NOMO-1 treated with dmso at 0.1 percent for 144 hours (cell line): Measurements from ENCODE around the gene EBLN2.
"Not testable (repeated sequence)": the region's sequence is repeated elsewhere in the genome, so short reads cannot be mapped to it uniquely, and the experiment has no call there.

Experiments used
- DNase-seq: peaks from one replicate; lab custom pipeline; 2025; ENCODE audit not compliant: unreplicated experiment; lab: John Stamatoyannopoulos, UW

Gene EBLN2

GRCh38 chr3:73060302-73060723, 1.1 kb upstream of the EBLN2 start:
- no peak for DNase-seq

GRCh38 chr3:73066243-73066642, 4.8 kb downstream of the EBLN2 start:
- DNase-seq = not testable (repeated sequence)

- no peak for DNase-seq
Observed at GRCh38 chr3:73068419-73068818, 7.0 kb downstream of the EBLN2 start.

- no peak for DNase-seq
Observed at GRCh38 chr3:73069187-73069586, 7.7 kb downstream of the EBLN2 start.

- no peak for DNase-seq
Observed at GRCh38 chr3:73069775-73070444, 8.5 kb downstream of the EBLN2 start.

- DNase-seq = no peak
Observed at GRCh38 chr3:73070675-73071575, 9.5 kb downstream of the EBLN2 start.

- DNase-seq = no peak
Observed at GRCh38 chr3:73071952-73072351, 10.5 kb downstream of the EBLN2 start.

GRCh38 chr3:73072634-73073033, 11.2 kb downstream of the EBLN2 start:
- DNase-seq = no peak

DNA sequence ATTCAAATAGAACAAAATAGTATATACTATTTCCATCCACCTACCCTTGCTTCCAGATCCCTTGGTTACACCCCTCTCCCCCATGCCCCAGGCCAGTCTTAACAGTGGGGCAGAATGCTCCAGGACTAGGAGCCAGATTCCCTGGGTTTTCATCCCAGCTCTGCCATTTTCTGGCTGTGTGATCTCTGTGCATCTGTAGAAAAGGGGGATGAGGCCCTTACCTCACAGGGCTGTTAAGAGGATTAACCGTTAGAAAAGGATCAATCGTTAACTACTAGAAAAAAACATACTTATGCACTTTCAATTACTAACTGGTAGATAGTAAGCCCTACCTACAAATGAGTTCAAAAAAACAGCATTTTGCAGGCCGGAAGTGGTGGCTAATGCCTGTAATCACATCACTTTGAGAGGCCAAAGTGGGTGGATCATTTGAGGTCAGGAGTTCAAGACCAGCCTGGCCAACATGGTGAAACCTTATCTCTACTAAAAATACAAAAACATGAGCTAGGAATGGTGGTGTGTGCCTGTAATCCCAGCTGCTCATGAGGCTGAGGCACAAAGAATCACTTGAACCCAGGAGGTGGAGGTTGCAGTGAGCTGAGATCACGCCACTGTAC, 11.7 kb downstream of the EBLN2 start:
- DNase-seq = no peak

GRCh38 chr3:73074781-73075180, 13.3 kb downstream of the EBLN2 start:
- DNase-seq = no peak

DNA sequence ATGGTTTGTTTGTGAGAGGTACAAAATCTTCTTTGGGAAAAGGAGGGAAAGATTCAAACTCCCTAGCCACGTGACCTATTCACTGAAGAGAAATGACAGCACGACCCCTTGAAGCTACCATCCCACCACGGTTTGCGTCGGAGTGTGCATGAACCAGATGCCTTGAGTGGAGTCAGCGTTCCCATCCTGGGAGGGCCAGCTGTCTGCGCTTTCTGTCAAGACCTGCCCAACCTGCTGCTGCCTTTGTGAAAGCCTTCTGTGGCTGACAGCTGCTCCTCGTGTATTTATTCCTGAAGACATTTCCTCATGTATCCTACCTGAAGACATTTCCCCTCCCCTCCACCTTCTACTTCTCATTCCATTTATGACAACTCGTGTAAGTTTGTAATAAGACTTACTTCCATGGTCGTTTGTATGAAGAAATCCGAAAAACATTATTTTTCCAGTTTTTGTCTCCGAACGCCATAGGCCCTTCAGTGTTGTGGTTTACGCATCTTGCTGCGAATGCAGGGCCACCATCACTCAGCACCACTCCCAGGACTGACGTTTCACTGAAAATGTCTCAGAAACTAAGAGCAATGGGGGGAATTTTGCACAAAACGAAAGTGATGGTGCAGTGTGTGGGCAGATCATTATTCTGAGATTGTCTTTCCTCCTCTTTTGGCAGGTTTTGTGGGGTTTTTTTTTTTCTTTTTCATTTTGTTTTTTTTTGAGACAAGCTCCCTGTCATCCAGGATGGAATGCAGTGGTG, 18.9 kb downstream of the EBLN2 start:
- DNase-seq = no peak

GRCh38 chr3:73081140-73081539, 19.7 kb downstream of the EBLN2 start:
- DNase-seq = no peak

GRCh38 chr3:73084170-73084569, 22.7 kb downstream of the EBLN2 start:
- no peak for DNase-seq

- peak; percentile 10 for DNase-seq
Observed at GRCh38 chr3:73086071-73086494, 24.6 kb downstream of the EBLN2 start.

DNA sequence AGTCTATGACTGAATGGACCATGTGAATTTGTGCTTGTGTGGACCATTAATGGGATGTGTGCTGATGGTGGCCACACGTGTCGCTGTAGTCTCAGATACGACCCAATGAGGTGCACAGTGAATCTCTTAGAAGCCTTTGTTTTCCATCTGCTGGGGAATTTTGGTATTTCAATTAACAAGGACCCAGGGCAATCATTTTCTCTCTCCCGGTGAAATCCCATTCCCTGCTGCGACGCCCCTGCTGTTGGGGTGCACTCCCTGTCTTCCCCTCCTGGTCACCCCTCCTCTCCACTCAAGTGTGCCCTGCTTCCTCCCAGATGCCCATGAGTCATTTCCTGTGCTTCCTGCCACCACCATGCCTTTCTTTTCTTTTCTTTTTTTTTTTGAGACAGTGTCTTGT, 32.7 kb downstream of the EBLN2 start:
- peak; percentile 45 for DNase-seq

DNA sequence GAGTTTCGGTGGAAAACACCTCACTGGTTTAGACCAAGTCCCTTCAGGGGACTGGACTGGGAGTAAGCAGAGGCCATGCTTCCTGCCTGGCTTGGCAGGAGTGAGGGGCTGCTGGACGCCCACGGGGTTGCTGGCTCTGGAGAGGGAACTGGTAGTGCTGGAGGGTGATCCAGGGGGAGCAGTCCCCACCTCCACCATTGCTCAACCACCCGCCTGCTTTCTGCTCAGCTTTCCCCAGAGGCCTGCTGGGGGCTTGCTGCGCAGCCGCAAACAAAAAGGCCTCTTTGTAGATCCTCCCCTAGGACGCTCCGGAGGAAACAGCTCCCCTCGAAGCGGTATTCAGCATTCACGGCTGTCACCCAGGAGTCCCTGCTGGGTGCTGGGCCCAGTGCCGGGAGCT, 33.5 kb downstream of the EBLN2 start:
- DNase-seq = no peak

DNA sequence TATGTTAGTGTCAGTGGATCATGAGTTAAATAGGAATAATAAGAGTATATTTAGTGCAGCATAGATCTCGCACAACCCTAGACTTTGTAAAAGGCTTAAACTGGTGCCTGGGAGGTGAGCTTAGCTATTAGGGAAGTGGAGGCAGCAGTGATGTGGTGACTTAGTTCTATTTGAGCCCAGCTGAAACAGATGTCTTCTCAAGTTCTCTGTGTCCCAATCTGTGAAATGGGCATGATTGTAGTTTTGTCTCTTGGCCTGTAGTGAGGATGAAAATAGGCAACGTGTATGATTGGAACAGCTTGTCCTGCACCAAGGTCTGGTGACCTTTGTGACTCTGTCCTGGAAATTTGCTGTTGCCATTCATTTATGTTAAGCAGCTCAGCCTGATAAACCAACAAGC, 34.7 kb downstream of the EBLN2 start:
- DNase-seq = no peak

DNA sequence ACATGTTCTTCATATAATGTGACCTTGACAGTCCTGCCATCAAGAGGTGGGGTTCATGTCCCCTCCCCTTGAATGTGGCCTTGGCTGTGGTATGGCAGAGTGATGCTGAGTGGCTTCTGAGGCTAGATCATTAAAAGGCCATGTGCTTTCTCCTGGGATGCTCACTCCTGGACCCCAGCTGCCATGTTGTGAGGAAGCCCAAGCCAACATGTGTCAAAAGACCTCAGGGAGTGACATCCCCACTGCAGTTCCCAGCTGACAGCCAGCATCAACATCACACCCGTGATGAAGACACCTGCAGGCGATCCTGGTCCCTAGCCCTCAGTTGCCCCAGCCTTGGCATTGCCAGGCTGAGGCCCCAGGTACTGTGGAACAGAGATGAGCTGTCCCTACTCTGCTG, 36.6 kb downstream of the EBLN2 start:
- no peak for DNase-seq

GRCh38 chr3:73098873-73099272, 37.4 kb downstream of the EBLN2 start:
- peak; percentile 10 for DNase-seq

GRCh38 chr3:73100741-73101559, 39.5 kb downstream of the EBLN2 start:
- peak; percentile 13 for DNase-seq
